ENCODE data around the gene RGS6. TPM values are rescaled to one million over a fixed set of nuclear protein-coding genes. Genes with fewer than 3 reads are reported as not detected.

The RGS6 gene
- polyA plus RNA-seq, 3 donors: not detected

DNA sequence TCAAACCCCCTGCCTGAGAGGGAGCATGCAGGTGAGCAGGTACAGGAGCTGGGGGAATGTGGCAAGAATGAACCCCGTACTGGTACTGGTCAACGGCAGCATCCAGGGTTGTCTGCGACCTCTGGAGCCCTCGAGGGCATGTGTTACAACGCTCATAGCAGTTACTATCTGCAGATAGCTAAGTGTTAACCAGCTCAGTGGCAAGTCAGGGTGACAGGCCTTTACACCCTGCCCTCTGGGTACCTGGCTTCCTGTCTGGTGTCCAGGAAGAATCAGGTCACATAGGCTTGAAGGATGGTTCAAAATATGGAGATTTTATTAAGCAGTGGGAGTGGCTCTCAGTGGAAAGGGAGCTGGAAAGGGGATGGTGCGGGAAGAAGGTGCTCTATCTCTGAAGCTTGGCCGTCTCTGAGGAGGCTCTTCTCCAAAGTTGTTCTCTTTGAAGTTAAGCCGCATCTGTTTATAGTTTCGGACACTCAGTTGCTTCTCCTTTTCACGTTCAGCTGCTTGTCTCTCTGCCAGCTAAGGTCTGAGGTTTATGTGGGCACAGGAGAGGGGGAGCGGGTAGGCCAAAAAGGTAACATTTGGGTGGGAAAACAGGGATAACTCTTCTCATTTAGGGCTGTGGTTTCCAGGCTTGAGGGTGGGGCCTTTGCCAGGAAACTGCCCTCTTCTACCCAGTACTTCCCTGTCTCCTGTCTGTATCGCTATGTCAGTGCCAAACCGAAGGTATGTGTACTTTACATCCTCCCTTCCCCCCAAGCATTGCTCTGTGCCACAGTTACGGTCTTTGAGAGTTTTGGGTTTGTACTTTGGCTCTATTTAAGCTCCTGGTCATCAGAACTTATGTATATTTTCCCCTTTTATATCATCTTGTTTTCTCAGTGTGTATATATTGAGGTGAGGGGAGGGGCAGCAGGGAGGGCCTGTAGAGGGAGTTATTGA, 305.8 kb downstream of the RGS6 start:
- no peak overlapping the region for H3K27ac ChIP-seq (ENCODE audit: low read depth in 1 of 2, low read length in 2 of 2)
- H3K4me1 Mint-ChIP-seq: no peaks in the 10 kb centered on the region
- H3K27me3 Mint-ChIP-seq (ENCODE audit: low read depth in 3 of 3): peaks cover 0 to 3% (median 0%) of the 10 kb centered on the region in 3 donors
- H3K4me1 ChIP-seq (ENCODE audit: control insufficient read depth in 1 of 2, insufficient read depth in 2 of 2, low read length in 2 of 2): no peaks in the 10 kb centered on the region
- no peaks in the 10 kb centered on the region for H4K20me1 ChIP-seq (ENCODE audit: insufficient read depth, low read length)
- H3K27me3 ChIP-seq (ENCODE audit: control insufficient read depth in 2 of 2, insufficient read depth in 2 of 2, low read length in 2 of 2): no peaks in the 10 kb centered on the region
- H3K9ac ChIP-seq (ENCODE audit: insufficient read depth, low read length, poor library complexity, severe bottlenecking): no peak overlapping the region
- no peak for DNase-seq
- intact Hi-C loops (cut with micrococcal nuclease): no loop called here
- H3K9me3 ChIP-seq (replicated peaks in 1 of 2; ENCODE audit: control insufficient read depth in 1 of 2, insufficient read depth in 1 of 2, low read length in 2 of 2): no peaks in the 10 kb centered on the region
- H3K79me2 ChIP-seq (ENCODE audit: insufficient read depth, low read length): no peaks in the 10 kb centered on the region
- whole genome bisulfite sequencing (ENCODE audit: insufficient coverage): 63% methylated on average over 6 of the region's 14 CpGs
- H3K4me3 Mint-ChIP-seq: no peak overlapping the region
- no peak overlapping the region for H3K4me2 ChIP-seq (replicated peaks; ENCODE audit: extremely low read depth, low read length, poor library complexity, severe bottlenecking)
- peak overlapping the region; percentile 9 for H2AFZ ChIP-seq (ENCODE audit: insufficient read depth, low read depth, low read length, poor library complexity, severe bottlenecking)
- peaks cover 0 to 2% (median 0%) of the 10 kb centered on the region in 7 donors for H3K9me3 Mint-ChIP-seq
- TF ChIP-seq, protein P1, sequence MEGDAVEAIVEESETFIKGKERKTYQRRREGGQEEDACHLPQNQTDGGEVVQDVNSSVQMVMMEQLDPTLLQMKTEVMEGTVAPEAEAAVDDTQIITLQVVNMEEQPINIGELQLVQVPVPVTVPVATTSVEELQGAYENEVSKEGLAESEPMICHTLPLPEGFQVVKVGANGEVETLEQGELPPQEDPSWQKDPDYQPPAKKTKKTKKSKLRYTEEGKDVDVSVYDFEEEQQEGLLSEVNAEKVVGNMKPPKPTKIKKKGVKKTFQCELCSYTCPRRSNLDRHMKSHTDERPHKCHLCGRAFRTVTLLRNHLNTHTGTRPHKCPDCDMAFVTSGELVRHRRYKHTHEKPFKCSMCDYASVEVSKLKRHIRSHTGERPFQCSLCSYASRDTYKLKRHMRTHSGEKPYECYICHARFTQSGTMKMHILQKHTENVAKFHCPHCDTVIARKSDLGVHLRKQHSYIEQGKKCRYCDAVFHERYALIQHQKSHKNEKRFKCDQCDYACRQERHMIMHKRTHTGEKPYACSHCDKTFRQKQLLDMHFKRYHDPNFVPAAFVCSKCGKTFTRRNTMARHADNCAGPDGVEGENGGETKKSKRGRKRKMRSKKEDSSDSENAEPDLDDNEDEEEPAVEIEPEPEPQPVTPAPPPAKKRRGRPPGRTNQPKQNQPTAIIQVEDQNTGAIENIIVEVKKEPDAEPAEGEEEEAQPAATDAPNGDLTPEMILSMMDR (IDR thresholded peaks at IDR 0.05): no peak
- no peak overlapping the region for H3K4me3 ChIP-seq (replicated peaks in 1 of 3; ENCODE audit: low read depth in 2 of 3, low read length in 3 of 3)
- H3K36me3 Mint-ChIP-seq: no peaks in the 10 kb centered on the region
- no peak overlapping the region for H3K27ac Mint-ChIP-seq
- no peaks in the 10 kb centered on the region for H3K36me3 ChIP-seq (replicated peaks in 1 of 2; ENCODE audit: control insufficient read depth in 1 of 2, insufficient read depth in 2 of 2, low read length in 2 of 2)

DNA sequence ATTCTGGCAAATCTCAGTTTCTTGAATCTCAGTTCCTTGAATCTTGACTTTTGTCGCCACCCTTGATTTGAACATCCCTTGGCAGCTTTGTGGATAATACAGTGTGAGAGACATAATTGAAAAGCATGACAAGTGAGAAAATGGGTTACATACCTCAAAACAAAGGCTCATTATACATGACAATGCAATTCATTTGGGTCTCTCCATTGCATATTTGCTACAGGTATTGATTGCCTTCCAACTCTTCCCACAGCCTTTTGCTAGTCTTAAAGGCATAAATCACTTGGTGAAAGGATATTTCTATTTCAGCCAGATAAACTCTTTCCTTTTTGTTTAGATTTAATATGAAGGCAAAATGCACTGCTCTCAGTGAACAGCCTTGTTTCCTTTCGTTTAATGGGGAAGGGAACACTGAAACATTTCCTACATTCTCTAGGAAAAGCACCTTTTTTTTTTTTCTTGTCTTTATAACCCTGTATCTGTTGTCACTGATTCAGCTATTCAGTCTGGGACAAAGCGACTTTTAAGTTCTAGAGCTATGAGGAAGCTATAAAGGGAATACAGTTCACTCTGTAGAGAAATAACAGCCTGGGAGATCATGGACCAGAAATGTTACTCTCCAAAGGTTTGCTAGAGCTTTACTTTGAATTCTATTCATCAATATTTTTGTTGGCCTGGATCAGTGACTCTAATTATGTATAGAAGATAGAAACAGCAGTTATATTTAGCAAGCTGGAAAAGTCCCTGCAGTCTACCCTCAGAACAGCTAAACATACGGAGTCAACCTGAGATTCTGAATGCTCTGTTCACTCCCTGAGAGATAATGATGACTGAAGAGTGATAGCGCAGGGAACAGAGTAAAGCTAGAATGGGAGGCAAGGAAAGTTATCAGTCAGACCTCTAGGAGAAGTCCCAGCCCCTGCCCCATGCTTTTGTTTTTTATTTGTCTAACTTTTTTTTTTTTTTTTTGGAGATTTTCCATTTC, 311.4 kb downstream of the RGS6 start:
- Mint-ChIP-seq H3K27ac (no peak overlapping the region), H3K27me3 (ENCODE audit: low read depth in 3 of 3) (peaks cover 2 to 3% (median 3%) of the 10 kb centered on the region in 3 donors), H3K9me3 (peaks cover 0 to 16% (median 10%) of the 10 kb centered on the region in 7 donors), H3K4me1 (no peaks in the 10 kb centered on the region), H3K36me3 (no peaks in the 10 kb centered on the region), H3K4me3 (no peak overlapping the region)
- no peak overlapping the region for H2AFZ ChIP-seq (ENCODE audit: insufficient read depth, low read depth, low read length, poor library complexity, severe bottlenecking)
- H3K4me1 ChIP-seq (ENCODE audit: control insufficient read depth in 1 of 2, insufficient read depth in 2 of 2, low read length in 2 of 2): no peaks in the 10 kb centered on the region
- no peaks in the 10 kb centered on the region for H3K36me3 ChIP-seq (replicated peaks in 1 of 2; ENCODE audit: control insufficient read depth in 1 of 2, insufficient read depth in 2 of 2, low read length in 2 of 2)
- DNase-seq: no peak
- no peak overlapping the region for H3K27ac ChIP-seq (ENCODE audit: low read depth in 1 of 2, low read length in 2 of 2)
- no peaks in the 10 kb centered on the region for H3K79me2 ChIP-seq (ENCODE audit: insufficient read depth, low read length)
- no peaks in the 10 kb centered on the region for H3K27me3 ChIP-seq (ENCODE audit: control insufficient read depth in 2 of 2, insufficient read depth in 2 of 2, low read length in 2 of 2)
- no peak overlapping the region for H3K4me3 ChIP-seq (replicated peaks in 1 of 3; ENCODE audit: low read depth in 2 of 3, low read length in 3 of 3)
- intact Hi-C loops (cut with micrococcal nuclease): no loop called here
- TF ChIP-seq, protein P1 (IDR thresholded peaks at IDR 0.05): no peak
- no peak overlapping the region for H3K4me2 ChIP-seq (replicated peaks; ENCODE audit: extremely low read depth, low read length, poor library complexity, severe bottlenecking)
- peaks cover 6 to 7% of the 10 kb centered on the region in 2 donors for H3K9me3 ChIP-seq (replicated peaks in 1 of 2; ENCODE audit: control insufficient read depth in 1 of 2, insufficient read depth in 1 of 2, low read length in 2 of 2)
- H3K9ac ChIP-seq (ENCODE audit: insufficient read depth, low read length, poor library complexity, severe bottlenecking): no peak overlapping the region
- no CpG with 5 or more reads among the region's 5 CpGs for WGBS (ENCODE audit: insufficient coverage)
- no peaks in the 10 kb centered on the region for H4K20me1 ChIP-seq (ENCODE audit: insufficient read depth, low read length)
